Ishikawa (cell line): ENCODE results near the gene GSTT2.

Experiments used
- CEBPB ChIP-seq: IDR thresholded peaks from 2 replicates; pipeline ENCODE4 v1.6.1; 2012
- CREB1 ChIP-seq: IDR thresholded peaks from 2 replicates; pipeline ENCODE4 v1.6.1; 2012; ENCODE audit warnings: low read depth
- EGR1 ChIP-seq: IDR thresholded peaks from 2 replicates; pipeline ENCODE4 v1.6.1; 2012
- EP300 ChIP-seq: IDR thresholded peaks from 2 replicates; pipeline ENCODE4 v1.6.1; 2012; ENCODE audit warnings: borderline replicate concordance
- FOXM1 ChIP-seq: IDR thresholded peaks from 2 replicates; pipeline ENCODE4 v1.6.1; 2012; ENCODE audit warnings: low read depth, borderline replicate concordance
- MAX ChIP-seq: IDR thresholded peaks from 2 replicates; pipeline ENCODE4 v1.6.1; 2012
- NFIC ChIP-seq: IDR thresholded peaks from 2 replicates; pipeline ENCODE4 v1.6.1; 2012
- RAD21 ChIP-seq: IDR thresholded peaks from 2 replicates; pipeline ENCODE4 v1.6.1; 2012; ENCODE audit warnings: low read depth
- REST ChIP-seq: IDR thresholded peaks from 2 replicates; pipeline ENCODE4 v1.6.1; 2012; ENCODE audit warnings: low read depth, mild to moderate bottlenecking
- TAF1 ChIP-seq: IDR thresholded peaks from 2 replicates; pipeline ENCODE4 v1.6.1; 2012; ENCODE audit warnings: low read depth, mild to moderate bottlenecking
- TCF12 ChIP-seq: IDR thresholded peaks from 2 replicates; pipeline ENCODE4 v1.6.1; 2012; ENCODE audit warnings: low read depth
- TEAD4 ChIP-seq: IDR thresholded peaks from 2 replicates; pipeline ENCODE4 v1.6.1; 2012
- USF1 ChIP-seq: IDR thresholded peaks from 2 replicates; pipeline ENCODE4 v1.6.1; 2012
- YY1 ChIP-seq: IDR thresholded peaks from 2 replicates; pipeline ENCODE4 v1.6.1; 2012; ENCODE audit warnings: low read depth
- ZBTB7A ChIP-seq: IDR thresholded peaks from 2 replicates; pipeline ENCODE4 v1.6.1; 2012; ENCODE audit warnings: low read depth

Gene GSTT2

GRCh38 chr22:24011735-24012068 is 31.8 kb downstream of the GSTT2 start:
- TF ChIP-seq USF1 (no peak), TCF12 (peak; percentile 24; the same call in 1 of the 2 replicates), YY1 (no peak), ZBTB7A (no peak), NFIC (peak; percentile 37; the same call in 1 of the 2 replicates), MAX (peak; percentile 46), CEBPB (no peak), TEAD4 (0 out of 2 replicates have a peak, but pooled peaks have one; percentile 33), FOXM1 (no peak)

- TF ChIP-seq EGR1 (no peak), TAF1 (no peak), EP300 (no peak), FOXM1 (no peak), CEBPB (no peak), USF1 (no peak), YY1 (no peak), TCF12 (no peak), MAX (no peak), TEAD4 (no peak), REST (no peak), ZBTB7A (no peak), RAD21 (no peak), NFIC (no peak), CREB1 (no peak)
Observed at GRCh38 chr22:24016156-24016555, 36.2 kb downstream of the GSTT2 start.

- TF ChIP-seq TAF1 = no peak
- no peak for TF ChIP-seq TEAD4
- TF ChIP-seq TCF12 = no peak
- no peak for TF ChIP-seq FOXM1
- no peak for TF ChIP-seq RAD21
Observed at GRCh38 chr22:24021304-24021703, 41.4 kb downstream of the GSTT2 start.

GRCh38 chr22:24023204-24023789 is 43.4 kb downstream of the GSTT2 start:
- TF ChIP-seq ZBTB7A = no peak
- no peak for TF ChIP-seq NFIC
- no peak for TF ChIP-seq CEBPB
- TF ChIP-seq TCF12 = no peak
- TF ChIP-seq YY1 = no peak
- TF ChIP-seq REST = no peak
- TF ChIP-seq FOXM1 = no peak
- TF ChIP-seq RAD21 = no peak
- no peak for TF ChIP-seq TAF1
- TF ChIP-seq EGR1 = no peak
- TF ChIP-seq TEAD4 = no peak
- TF ChIP-seq USF1 = no peak
- no peak for TF ChIP-seq CREB1

GRCh38 chr22:24024354-24024753 is 44.4 kb downstream of the GSTT2 start:
- TF ChIP-seq YY1 (no peak), REST (no peak), RAD21 (no peak), EP300 (no peak), CREB1 (no peak), FOXM1 (no peak), MAX (no peak), TAF1 (no peak), EGR1 (no peak), TCF12 (no peak), ZBTB7A (no peak), NFIC (no peak), TEAD4 (no peak), CEBPB (no peak), USF1 (no peak)
